ENCODE measurements around the gene PPP2R2B.

Gene PPP2R2B

DNA sequence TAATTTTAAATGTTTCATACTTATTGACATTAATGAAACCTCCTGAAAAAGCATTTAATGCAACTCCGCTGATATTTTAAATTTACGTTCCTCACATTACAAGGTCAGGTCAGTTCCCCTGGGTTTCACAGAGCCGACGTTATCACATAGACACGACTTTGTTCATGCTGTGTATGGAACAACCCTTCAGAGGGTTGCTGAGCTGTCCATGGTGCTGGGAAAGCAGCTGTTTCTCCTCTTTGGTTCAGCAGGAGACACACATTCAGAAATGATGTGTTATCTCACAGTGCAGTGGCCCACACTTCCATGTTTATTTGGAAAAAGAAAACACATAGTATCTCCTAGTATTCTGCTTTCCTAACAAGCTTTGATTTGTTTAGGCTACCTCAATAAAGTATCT is 53.5 kb downstream of the PPP2R2B start:
- TF ChIP-seq, protein P1, sequence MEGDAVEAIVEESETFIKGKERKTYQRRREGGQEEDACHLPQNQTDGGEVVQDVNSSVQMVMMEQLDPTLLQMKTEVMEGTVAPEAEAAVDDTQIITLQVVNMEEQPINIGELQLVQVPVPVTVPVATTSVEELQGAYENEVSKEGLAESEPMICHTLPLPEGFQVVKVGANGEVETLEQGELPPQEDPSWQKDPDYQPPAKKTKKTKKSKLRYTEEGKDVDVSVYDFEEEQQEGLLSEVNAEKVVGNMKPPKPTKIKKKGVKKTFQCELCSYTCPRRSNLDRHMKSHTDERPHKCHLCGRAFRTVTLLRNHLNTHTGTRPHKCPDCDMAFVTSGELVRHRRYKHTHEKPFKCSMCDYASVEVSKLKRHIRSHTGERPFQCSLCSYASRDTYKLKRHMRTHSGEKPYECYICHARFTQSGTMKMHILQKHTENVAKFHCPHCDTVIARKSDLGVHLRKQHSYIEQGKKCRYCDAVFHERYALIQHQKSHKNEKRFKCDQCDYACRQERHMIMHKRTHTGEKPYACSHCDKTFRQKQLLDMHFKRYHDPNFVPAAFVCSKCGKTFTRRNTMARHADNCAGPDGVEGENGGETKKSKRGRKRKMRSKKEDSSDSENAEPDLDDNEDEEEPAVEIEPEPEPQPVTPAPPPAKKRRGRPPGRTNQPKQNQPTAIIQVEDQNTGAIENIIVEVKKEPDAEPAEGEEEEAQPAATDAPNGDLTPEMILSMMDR (IDR thresholded peaks at IDR 0.05): no peak

DNA sequence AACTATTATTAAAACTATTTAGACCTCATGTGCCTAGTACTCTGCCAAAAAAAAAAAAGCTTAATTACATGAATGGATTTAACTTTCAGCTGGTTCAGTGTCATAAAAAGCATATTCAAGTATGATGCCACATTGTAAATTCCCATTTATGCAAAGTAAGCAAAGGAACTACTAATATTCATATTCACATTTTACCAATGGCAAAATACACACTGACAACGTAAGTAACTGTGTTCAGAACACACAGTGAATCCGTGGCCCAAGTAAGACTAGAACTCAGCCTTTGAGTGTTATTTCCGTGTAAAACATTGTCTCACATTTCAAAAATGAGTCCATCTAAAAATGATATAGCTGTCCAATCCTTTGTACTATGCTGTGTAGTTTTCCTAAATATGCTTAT is 56.8 kb downstream of the PPP2R2B start:
- TF ChIP-seq, protein P1 (IDR thresholded peaks at IDR 0.05): no peak

DNA sequence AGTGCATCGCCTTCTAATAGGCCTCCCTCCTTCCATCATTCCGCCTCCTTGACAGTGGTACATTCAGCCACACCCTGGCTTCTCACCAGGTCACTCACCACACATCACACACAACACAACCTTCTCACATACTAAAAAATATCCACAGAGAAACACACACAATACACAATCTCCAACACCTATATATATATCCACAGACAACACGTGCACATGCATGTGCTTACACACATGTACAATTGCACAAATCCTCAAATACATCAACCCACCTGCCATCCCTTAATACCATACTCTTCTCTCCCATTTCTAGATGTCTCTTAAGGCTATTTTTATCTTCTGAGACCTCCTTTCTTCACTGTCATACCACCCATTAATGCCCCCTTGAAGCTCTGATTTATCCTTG is 57.6 kb downstream of the PPP2R2B start:
- TF ChIP-seq, protein P1 (IDR thresholded peaks at IDR 0.05): no peak

DNA sequence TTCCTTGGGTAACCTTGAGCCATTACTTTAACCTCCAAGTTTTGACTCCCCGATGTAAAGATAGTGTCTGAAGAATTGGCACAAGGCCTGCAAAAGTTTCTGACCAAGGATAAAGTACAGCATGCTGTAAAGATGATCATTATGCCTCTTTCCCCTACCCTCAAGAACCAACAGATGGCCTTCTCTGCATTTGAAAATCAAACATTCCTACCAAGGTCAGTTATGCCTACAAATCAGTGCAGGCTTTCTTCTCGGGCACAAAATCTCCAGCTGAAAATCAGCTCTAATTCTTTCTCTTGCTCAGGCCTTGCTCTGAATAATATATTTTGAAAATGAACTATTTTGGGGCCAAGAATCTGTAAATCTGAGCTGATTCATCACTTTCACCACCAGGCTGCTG is 59.7 kb downstream of the PPP2R2B start:
- TF ChIP-seq, protein P1 (IDR thresholded peaks at IDR 0.05): no peak

DNA sequence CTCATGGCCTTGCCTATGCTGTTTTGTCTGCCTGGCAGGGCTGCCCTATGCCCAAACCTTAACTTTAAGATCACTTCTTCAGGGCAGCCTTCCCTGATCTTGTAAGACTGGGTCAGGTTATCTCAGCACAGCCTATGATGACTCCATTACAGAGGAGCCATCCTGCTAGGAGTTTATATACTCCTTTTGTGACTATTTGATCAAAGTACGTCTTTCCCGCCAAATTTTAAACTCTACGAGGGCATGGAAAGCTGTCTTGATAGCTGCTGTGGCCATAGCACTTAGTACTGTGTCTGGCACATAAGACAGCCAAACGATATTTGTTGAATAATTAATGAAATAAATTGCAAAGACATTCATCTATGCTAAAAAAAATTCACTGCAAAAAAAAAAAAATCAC is 60.6 kb downstream of the PPP2R2B start:
- TF ChIP-seq, protein P1 (IDR thresholded peaks at IDR 0.05): no peak

DNA sequence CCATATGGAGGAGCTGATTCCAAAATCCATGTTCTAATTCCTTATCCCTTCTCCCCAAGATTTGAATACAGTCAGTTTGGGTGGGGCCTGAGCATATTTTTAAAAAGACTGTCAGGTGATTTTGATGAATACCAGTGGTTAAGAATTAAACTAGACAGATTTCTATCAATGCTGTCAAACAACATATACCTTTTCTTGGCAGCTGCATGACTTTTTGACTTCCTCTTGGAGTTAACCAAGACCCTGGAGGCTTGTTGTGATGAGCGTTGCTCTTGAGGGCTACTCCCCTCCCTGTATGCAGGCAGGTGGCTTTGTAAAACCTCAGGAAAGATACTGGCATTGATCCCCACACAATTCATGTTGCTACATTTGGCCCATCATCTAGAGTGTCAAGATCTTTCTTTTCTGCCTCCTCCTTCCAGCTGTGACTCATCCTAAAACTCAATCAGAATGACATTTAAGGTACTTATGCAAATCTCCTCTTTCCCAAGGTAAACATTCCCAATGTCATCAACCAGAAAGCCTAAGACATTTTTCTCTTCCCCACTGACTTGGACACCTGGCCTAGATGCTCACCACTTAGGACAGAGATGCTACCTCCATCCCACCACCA is 61.7 kb downstream of the PPP2R2B start:
- TF ChIP-seq, protein P1 (IDR thresholded peaks at IDR 0.05): no peak

DNA sequence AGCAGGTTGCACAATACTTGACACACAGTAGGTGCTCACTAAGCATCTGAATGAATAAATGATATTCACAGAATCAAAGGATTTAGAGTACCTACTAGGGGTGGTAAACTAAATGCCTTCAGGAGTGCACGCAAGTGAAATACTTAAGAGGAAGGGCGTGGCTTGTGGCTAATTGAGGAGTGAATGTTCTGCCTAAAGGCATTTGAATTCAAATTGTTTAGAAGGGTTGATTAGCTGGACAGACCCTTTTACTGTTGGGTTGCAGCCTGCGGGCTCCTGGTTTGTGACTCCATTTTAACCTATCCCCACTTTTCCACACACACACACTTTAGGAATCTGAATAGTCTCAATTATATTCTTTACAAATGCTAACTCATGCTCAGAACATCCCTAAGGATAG is 63.1 kb downstream of the PPP2R2B start:
- TF ChIP-seq, protein P1 (IDR thresholded peaks at IDR 0.05): no peak

All from LNCAP (cell line).